ENCODE data around the gene RENBP. TPM values are rescaled to one million over a fixed set of nuclear protein-coding genes. Genes with fewer than 3 reads are reported as not detected.

The RENBP gene
- total and polyA plus RNA-seq, 2 of the 13 experiments (the other 11 are each of a cell fraction or from before 2014, with no cell fraction given) = 1.4 to 2.6 TPM

- no peak for TF ChIP-seq NR2F6 (IDR thresholded peaks at IDR 0.05)
- no peak for TF ChIP-seq NR2F6 (CRISPR knock-in tag; IDR thresholded peaks at IDR 0.05)
- no peak for TF ChIP-seq NFKBIZ (CRISPR knock-in tag; IDR thresholded peaks at IDR 0.05)
- no peak for TF ChIP-seq ZNF660 (CRISPR knock-in tag; IDR thresholded peaks at IDR 0.05; ENCODE audit: borderline replicate concordance, low read depth)
- no peak for TF ChIP-seq CBX1 (IDR thresholded peaks at IDR 0.05; ENCODE audit: low read depth)
- no peak for TF ChIP-seq GZF1 (CRISPR knock-in tag; IDR thresholded peaks at IDR 0.05)
- TF ChIP-seq THAP9 (CRISPR knock-in tag; IDR thresholded peaks at IDR 0.05; ENCODE audit: borderline replicate concordance) = no peak
- no peak for TF ChIP-seq RARA (CRISPR knock-in tag; IDR thresholded peaks at IDR 0.05)
- TF ChIP-seq SRSF4 (IDR thresholded peaks at IDR 0.05; ENCODE audit: low read depth, low read length, poor library complexity, severe bottlenecking) = no peak
- TF ChIP-seq ZFX (CRISPR knock-in tag; IDR thresholded peaks at IDR 0.05; ENCODE audit: low read depth) = no peak
- TF ChIP-seq KLF9 (CRISPR knock-in tag; IDR thresholded peaks at IDR 0.05; ENCODE audit: low read depth) = no peak
- TF ChIP-seq, protein P1, sequence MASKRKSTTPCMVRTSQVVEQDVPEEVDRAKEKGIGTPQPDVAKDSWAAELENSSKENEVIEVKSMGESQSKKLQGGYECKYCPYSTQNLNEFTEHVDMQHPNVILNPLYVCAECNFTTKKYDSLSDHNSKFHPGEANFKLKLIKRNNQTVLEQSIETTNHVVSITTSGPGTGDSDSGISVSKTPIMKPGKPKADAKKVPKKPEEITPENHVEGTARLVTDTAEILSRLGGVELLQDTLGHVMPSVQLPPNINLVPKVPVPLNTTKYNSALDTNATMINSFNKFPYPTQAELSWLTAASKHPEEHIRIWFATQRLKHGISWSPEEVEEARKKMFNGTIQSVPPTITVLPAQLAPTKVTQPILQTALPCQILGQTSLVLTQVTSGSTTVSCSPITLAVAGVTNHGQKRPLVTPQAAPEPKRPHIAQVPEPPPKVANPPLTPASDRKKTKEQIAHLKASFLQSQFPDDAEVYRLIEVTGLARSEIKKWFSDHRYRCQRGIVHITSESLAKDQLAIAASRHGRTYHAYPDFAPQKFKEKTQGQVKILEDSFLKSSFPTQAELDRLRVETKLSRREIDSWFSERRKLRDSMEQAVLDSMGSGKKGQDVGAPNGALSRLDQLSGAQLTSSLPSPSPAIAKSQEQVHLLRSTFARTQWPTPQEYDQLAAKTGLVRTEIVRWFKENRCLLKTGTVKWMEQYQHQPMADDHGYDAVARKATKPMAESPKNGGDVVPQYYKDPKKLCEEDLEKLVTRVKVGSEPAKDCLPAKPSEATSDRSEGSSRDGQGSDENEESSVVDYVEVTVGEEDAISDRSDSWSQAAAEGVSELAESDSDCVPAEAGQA (IDR thresholded peaks at IDR 0.05; ENCODE audit: low read depth) = no peak
- TF ChIP-seq, protein P1 (CRISPR knock-in tag; IDR thresholded peaks at IDR 0.05; ENCODE audit: borderline replicate concordance) = no peak
- no peak for TF ChIP-seq RNF2 (conservative IDR thresholded peaks at IDR 0.05; ENCODE audit: low read depth)
- no peak for TF ChIP-seq ZNF652 (CRISPR knock-in tag; IDR thresholded peaks at IDR 0.05; ENCODE audit: borderline replicate concordance, low read depth)
- TF ChIP-seq TCF12 (IDR thresholded peaks at IDR 0.05) = no peak
- TF ChIP-seq TCF12 (CRISPR knock-in tag; IDR thresholded peaks at IDR 0.05) = no peak
- no peak for TF ChIP-seq ZNF3 (CRISPR knock-in tag; IDR thresholded peaks at IDR 0.05)
- no peak for TF ChIP-seq ZNF317 (CRISPR knock-in tag; IDR thresholded peaks at IDR 0.05)
- no peak for TF ChIP-seq RFX1 (IDR thresholded peaks at IDR 0.05)
- no peak for TF ChIP-seq ARNT (IDR thresholded peaks at IDR 0.05)
- no peak for TF ChIP-seq ZNF17 (CRISPR knock-in tag; IDR thresholded peaks at IDR 0.05)
- no peak for TF ChIP-seq CREBL2 (CRISPR knock-in tag; IDR thresholded peaks at IDR 0.05; ENCODE audit: borderline replicate concordance)
- TF ChIP-seq, protein P2, sequence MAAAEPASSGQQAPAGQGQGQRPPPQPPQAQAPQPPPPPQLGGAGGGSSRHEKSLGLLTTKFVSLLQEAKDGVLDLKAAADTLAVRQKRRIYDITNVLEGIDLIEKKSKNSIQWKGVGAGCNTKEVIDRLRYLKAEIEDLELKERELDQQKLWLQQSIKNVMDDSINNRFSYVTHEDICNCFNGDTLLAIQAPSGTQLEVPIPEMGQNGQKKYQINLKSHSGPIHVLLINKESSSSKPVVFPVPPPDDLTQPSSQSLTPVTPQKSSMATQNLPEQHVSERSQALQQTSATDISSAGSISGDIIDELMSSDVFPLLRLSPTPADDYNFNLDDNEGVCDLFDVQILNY (CRISPR knock-in tag; conservative IDR thresholded peaks at IDR 0.05) = no peak
- no peak for TF ChIP-seq SP1 (IDR thresholded peaks at IDR 0.05)
- TF ChIP-seq SP1 (CRISPR knock-in tag; IDR thresholded peaks at IDR 0.05) = 0 out of 2 replicates have a peak, but pooled peaks have one; percentile 32
- TF ChIP-seq HDAC1 (CRISPR knock-in tag; IDR thresholded peaks at IDR 0.05) = peak; percentile 14; the same call in 1 of the 2 replicates
These were observed 26.6 kb upstream of the RENBP start (continued) for GRCh38 chrX:153971124-153971449.

Measured in HepG2 (cell line).